MCF 10A (cell line): ENCODE data around the gene CBX7. TPM values are rescaled to one million over a fixed set of nuclear protein-coding genes. Genes with fewer than 3 reads are reported as not detected.

Source experiments
- BruUV-seq: library from RNA; stranded (reverse); fragments of 400-500 nt; replicated peaks from 2 replicates; lab custom pipeline; 2021; lab: Mats Ljungman, UMichigan
- CTCF ChIA-PET: fragments of 300-600 bp; sonication (Branson Sonifier 250); formaldehyde crosslinking; extraction: SDS; loops from one replicate; lab custom pipeline; 2021; ENCODE audit warnings: antibody characterized with exemption, inconsistent platforms; lab: Yijun Ruan, JAX
- POLR2A ChIA-PET: fragments of 300-600, 350-650 bp; sonication (Branson Sonifier 250); formaldehyde crosslinking; extraction: SDS; loops from one replicate; lab custom pipeline; 2020; ENCODE audit warnings: antibody characterized with exemption, inconsistent platforms; lab: Yijun Ruan, JAX
- DNase-seq: peaks from one replicate; pipeline ENCODE4 v3.0.0-alpha.2; 2018; ENCODE audit not compliant: unreplicated experiment
- H3K27ac Mint-ChIP-seq: one replicate; pipeline ENCODE4 v1.8.0; 2022; ENCODE audit warnings: mild to moderate bottlenecking, low read depth, mixed read lengths; ENCODE audit not compliant: unreplicated experiment
- H3K27me3 Mint-ChIP-seq: one replicate; pipeline ENCODE4 v1.8.0; 2022; ENCODE audit warnings: mixed read lengths; ENCODE audit not compliant: insufficient read depth, unreplicated experiment
- H3K36me3 Mint-ChIP-seq: one replicate; pipeline ENCODE4 v1.8.0; 2022; ENCODE audit warnings: mild to moderate bottlenecking, moderate library complexity, mixed read lengths; ENCODE audit not compliant: insufficient read depth, unreplicated experiment
- H3K4me1 Mint-ChIP-seq: one replicate; pipeline ENCODE4 v1.8.0; 2022; ENCODE audit warnings: mixed read lengths; ENCODE audit not compliant: insufficient read depth, unreplicated experiment
- H3K4me3 Mint-ChIP-seq: one replicate; pipeline ENCODE4 v1.8.0; 2022; ENCODE audit warnings: mild to moderate bottlenecking, moderate library complexity, mixed read lengths; ENCODE audit not compliant: unreplicated experiment
- H3K9me3 Mint-ChIP-seq: one replicate; pipeline ENCODE4 v1.8.0; 2022; ENCODE audit warnings: mixed read lengths; ENCODE audit not compliant: unreplicated experiment
- CTCF ChIP-seq: fragments of 200-600 bp; IDR thresholded peaks from one replicate; pipeline ENCODE4 v1.8.0; 2022; ENCODE audit warnings: antibody characterized with exemption, mild to moderate bottlenecking; ENCODE audit not compliant: unreplicated experiment
- intact Hi-C: fragments of 100-400 bp; cut with micrococcal nuclease; formaldehyde crosslinking; loops from 2 replicates; pipeline ENCODE4 v1.14.1; 2022
- total RNA-seq: library from RNA; stranded (reverse); gene quantifications from 2 replicates; pipeline ENCODE4 v1.2.3, GENCODE V29; 2022

Gene CBX7
- total RNA-seq, 1 experiment from 2014 or later, result 5.3 TPM

- DNase-seq, result no peak
- no TSS peak for BruUV-seq
- Mint-ChIP-seq H3K27me3 (no peaks in the 10 kb centered on the region), H3K27ac (no peak overlapping the region), H3K36me3 (no peaks in the 10 kb centered on the region), H3K4me1 (peaks cover 15% of the 10 kb centered on the region), H3K4me3 (no peak overlapping the region), H3K9me3 (no peaks in the 10 kb centered on the region)
- POLR2A ChIA-PET, result no interaction called here
- CTCF ChIA-PET, result no interaction called here
- no peak for TF ChIP-seq CTCF
- intact Hi-C loops, result no loop called here
These were observed 60.2 kb downstream of the CBX7 start for GRCh38 chr22:39092111-39092862.

GRCh38 chr22:39091126-39092081 is 61.1 kb downstream of the CBX7 start:
- Mint-ChIP-seq H3K9me3 (no peaks in the 10 kb centered on the region), H3K27me3 (no peaks in the 10 kb centered on the region), H3K4me3 (no peak overlapping the region), H3K4me1 (peaks cover 13% of the 10 kb centered on the region), H3K27ac (no peak overlapping the region), H3K36me3 (no peaks in the 10 kb centered on the region)
- CTCF ChIA-PET, result no interaction called here
- intact Hi-C loops, result no loop called here
- DNase-seq, result no peak
- no TSS peak for BruUV-seq
- POLR2A ChIA-PET, result no interaction called here
- TF ChIP-seq CTCF, result no peak

GRCh38 chr22:39090426-39091064 is 61.9 kb downstream of the CBX7 start:
- intact Hi-C loops, result no loop called here
- Mint-ChIP-seq H3K36me3 (no peaks in the 10 kb centered on the region), H3K9me3 (no peaks in the 10 kb centered on the region), H3K27me3 (no peaks in the 10 kb centered on the region), H3K4me1 (peaks cover 13% of the 10 kb centered on the region), H3K4me3 (no peak overlapping the region), H3K27ac (no peak overlapping the region)
- no TSS peak for BruUV-seq
- ChIA-PET CTCF (interaction anchor here (0.6 kb wide), 1 partner anchor 84 kb away, joined by 3 read pairs; no protein-coding TSS in a partner anchor), POLR2A (no interaction called here)
- peak; percentile 93 for DNase-seq
- TF ChIP-seq CTCF, result no peak
